ENCODE results near the gene NSDHL.
"Not testable (repeated sequence)": the region's sequence is repeated elsewhere in the genome, so short reads cannot be mapped to it uniquely, and the experiment has no call there.

NSDHL gene

GRCh38 chrX:152830312-152831305 lies at the start of gene NSDHL, which contains the start of gene CETN2:
Gene NSDHL, plus strand, starts transcription at chrX:152831063. Its CDS starts 15,262 bp downstream, at chrX:152846325.
Gene CETN2, minus strand, starts transcription at chrX:152830757. Its CDS starts 47 bp downstream, at chrX:152830710.
- DNase-seq (ENCODE audit: low read depth): peak; percentile 92

GRCh38 chrX:152787062-152787461 lies 43.8 kb upstream of the NSDHL start:
- not testable (repeated sequence) for DNase-seq (ENCODE audit: low read depth)

- DNase-seq (ENCODE audit: low read depth): no peak
Measured at GRCh38 chrX:152798945-152799344, 31.9 kb upstream of the NSDHL start.

GRCh38 chrX:152806035-152806434 lies 24.8 kb upstream of the NSDHL start:
- DNase-seq (ENCODE audit: low read depth): peak; percentile 40

GRCh38 chrX:152810403-152810802 lies 20.5 kb upstream of the NSDHL start:
- DNase-seq (ENCODE audit: low read depth): peak; percentile 33

- DNase-seq (ENCODE audit: low read depth): no peak
Measured at GRCh38 chrX:152813206-152813605, 17.7 kb upstream of the NSDHL start.

GRCh38 chrX:152814048-152814447 lies 16.8 kb upstream of the NSDHL start:
- DNase-seq (ENCODE audit: low read depth): no peak

- peak; percentile 70 for DNase-seq (ENCODE audit: low read depth)
Measured at GRCh38 chrX:152817078-152817764, 13.6 kb upstream of the NSDHL start.

GRCh38 chrX:152818356-152818755 lies 12.5 kb upstream of the NSDHL start:
- DNase-seq (ENCODE audit: low read depth): no peak

GRCh38 chrX:152819266-152819665 lies 11.6 kb upstream of the NSDHL start:
- peak; percentile 38 for DNase-seq (ENCODE audit: low read depth)

- DNase-seq (ENCODE audit: low read depth): peak; percentile 88
Measured at GRCh38 chrX:152819732-152820131, 11.1 kb upstream of the NSDHL start.

- DNase-seq (ENCODE audit: low read depth): peak; percentile 60
Measured at GRCh38 chrX:152821145-152821765, 9.6 kb upstream of the NSDHL start.

- peak; percentile 68 for DNase-seq (ENCODE audit: low read depth)
Measured at GRCh38 chrX:152822383-152823086, 8.3 kb upstream of the NSDHL start.

GRCh38 chrX:152823657-152824056 lies 7.2 kb upstream of the NSDHL start:
- DNase-seq (ENCODE audit: low read depth): no peak

GRCh38 chrX:152824841-152825374 lies 6.0 kb upstream of the NSDHL start:
- DNase-seq (ENCODE audit: low read depth): peak; percentile 67

GRCh38 chrX:152831391-152831790 lies 528 bp downstream of the NSDHL start:
- DNase-seq (ENCODE audit: low read depth): no peak

- no peak for DNase-seq (ENCODE audit: low read depth)
Measured at GRCh38 chrX:152832520-152832919, 1.7 kb downstream of the NSDHL start.

GRCh38 chrX:152833378-152833777 lies 2.5 kb downstream of the NSDHL start:
- no peak for DNase-seq (ENCODE audit: low read depth)

- not testable (repeated sequence) for DNase-seq (ENCODE audit: low read depth)
Measured at GRCh38 chrX:152835470-152835869, 4.6 kb downstream of the NSDHL start.

- DNase-seq (ENCODE audit: low read depth): no peak
Measured at GRCh38 chrX:152842772-152843338, 12.0 kb downstream of the NSDHL start.

- DNase-seq (ENCODE audit: low read depth): no peak
Measured at GRCh38 chrX:152843852-152844251, 13.0 kb downstream of the NSDHL start.
